ENCODE measurements around the gene DUSP15. TPM values are rescaled to one million over a fixed set of nuclear protein-coding genes. Genes with fewer than 3 reads are reported as not detected.

DUSP15 gene
- total and polyA plus RNA-seq, 2 of the 4 experiments (the other 2 are of a cell fraction), result not detected

GRCh38 chr20:31831211-31831610, 39.1 kb downstream of the DUSP15 start:
- H3K4me1 ChIP-seq (ENCODE audit: control insufficient read depth, insufficient read depth, low read length), result peaks cover 5% of the 10 kb centered on the region
- intact Hi-C loops (cut with micrococcal nuclease), result no loop called here
- dilution Hi-C loops (cut with HindIII; ENCODE audit: low sequenced_read_pairs, unreplicated experiment), result no loop called here
- H2BK15ac ChIP-seq (ENCODE audit: low read depth, low read length), result no peak overlapping the region
- no peak overlapping the region for H3K4me2 ChIP-seq (ENCODE audit: low read depth, low read length)
- no peaks in the 10 kb centered on the region for H3K79me1 ChIP-seq (ENCODE audit: low read depth in 1 of 2, low read length in 2 of 2)
- no peak overlapping the region for H4K91ac ChIP-seq (ENCODE audit: insufficient read depth, low read depth, low read length)
- H2AFZ ChIP-seq (replicated peaks; ENCODE audit: low read length, poor library complexity), result no peak overlapping the region
- H3K27ac ChIP-seq (ENCODE audit: insufficient read depth, low read length), result no peak overlapping the region
- no peak overlapping the region for H2BK20ac ChIP-seq (ENCODE audit: low read depth, low read length)
- in situ Hi-C loops (cut with MboI; ENCODE audit: low sequenced_read_pairs), result loop anchor here (25.0 kb wide), 2 partner anchors 656 to 831 kb away; partner anchors contain the start of gene C20orf203
- BruUV-seq (replicated peaks), result no TSS peak
- no peak overlapping the region for H3K4ac ChIP-seq (ENCODE audit: low read depth, low read length)
- TF ChIP-seq RAD21 (IDR thresholded peaks at IDR 0.05; ENCODE audit: low read length), result no peak
- TF ChIP-seq MXI1 (IDR thresholded peaks at IDR 0.05; ENCODE audit: borderline replicate concordance, low read depth, low read length), result no peak
- no peak for TF ChIP-seq USF2 (IDR thresholded peaks at IDR 0.05; ENCODE audit: low read depth, low read length)
- TF ChIP-seq CTCF (conservative IDR thresholded peaks at IDR 0.05; ENCODE audit: low read depth, low read length), result no peak
- no peak for TF ChIP-seq FOS (IDR thresholded peaks at IDR 0.05; ENCODE audit: low read depth, low read length)
- TF ChIP-seq MAFK (IDR thresholded peaks at IDR 0.05; ENCODE audit: low read depth, low read length), result no peak
- ChIA-PET POLR2A (ENCODE audit: unreplicated experiment) (no interaction called here), CTCF (interaction anchor here (1.3 kb wide), 1 partner anchor 15 kb away, joined by 4 read pairs; no protein-coding TSS in a partner anchor)
- DNase-seq (no peak), ATAC-seq (ENCODE audit: low read depth) (no peak)
- no peak overlapping the region for H3K56ac ChIP-seq (ENCODE audit: extremely low read depth, insufficient read depth, low read length)
- H3K23ac ChIP-seq (ENCODE audit: low read depth, low read length), result no peak overlapping the region
- 100% methylated on average over 1 of the region's 6 CpGs; no CpG with 5 or more reads in 1 of the 2 experiments for WGBS, 2 experiments (ENCODE audit: extremely low coverage in 2 of 2, insufficient read length in 1 of 2)
- H2AK9ac ChIP-seq (replicated peaks; ENCODE audit: low read depth, low read length, poor library complexity), result no peak overlapping the region
- no peaks in the 10 kb centered on the region for H3K9me3 ChIP-seq (ENCODE audit: control insufficient read depth, insufficient read depth, low read length)
- H3K18ac ChIP-seq (ENCODE audit: low read depth, low read length), result no peak overlapping the region
- H3K9me1 ChIP-seq (ENCODE audit: insufficient read depth, low read length), result peaks cover 9% of the 10 kb centered on the region
- H2BK5ac ChIP-seq (ENCODE audit: low read depth, low read length, poor library complexity, severe bottlenecking), result no peak overlapping the region
- no peak overlapping the region for H3K9ac ChIP-seq (ENCODE audit: low read depth, low read length)
- no peak overlapping the region for H2AK5ac ChIP-seq (ENCODE audit: low read depth, low read length)
- peaks cover 8% of the 10 kb centered on the region for H3K27me3 ChIP-seq (ENCODE audit: control insufficient read depth, insufficient read depth, low read length)
- H3K36me3 ChIP-seq (ENCODE audit: control insufficient read depth, insufficient read depth, low read length), result no peaks in the 10 kb centered on the region
- H4K20me1 ChIP-seq (ENCODE audit: insufficient read depth, low read length), result peaks cover 12% of the 10 kb centered on the region
- H4K8ac ChIP-seq (ENCODE audit: low read depth in 2 of 2, low read length in 2 of 2), result no peak overlapping the region
- no peak overlapping the region for H2BK120ac ChIP-seq (ENCODE audit: low read depth, low read length)
- H3K14ac ChIP-seq (replicated peaks; ENCODE audit: low read depth, low read length), result no peak overlapping the region
- H3K4me3 ChIP-seq (ENCODE audit: insufficient read depth, low read depth, low read length), result no peak overlapping the region
- H4K5ac ChIP-seq (ENCODE audit: low read depth, low read length), result no peak overlapping the region
